K562 (cell line): ENCODE measurements around the gene STIM1. TPM values are rescaled to one million over a fixed set of nuclear protein-coding genes. Genes with fewer than 3 reads are reported as not detected.

Experiments used
- ATAC-seq: fragments of 200-7000 bp; cut with Tn5 transposase; 3 replicates; pipeline ENCODE4 v1.9.1; 2020; ENCODE audit warnings: moderate library complexity
- BruUV-seq: library from RNA; stranded (reverse); fragments of 400-500 nt; replicated peaks from 2 replicates; lab custom pipeline; 2021; lab: Mats Ljungman, UMichigan
- CTCF ChIA-PET: fragments of 300-600 bp; formaldehyde crosslinking; extraction: SDS; loops from one replicate; lab custom pipeline; 2021; ENCODE audit warnings: low intra/inter-chr PET ratio; lab: Yijun Ruan, JAX
- POLR2A ChIA-PET: fragments of 300-600, 350-650 bp; sonication (Branson Sonifier 250); formaldehyde crosslinking; extraction: SDS; loops from one replicate; lab custom pipeline; 2021; ENCODE audit warnings: antibody characterized with exemption, inconsistent platforms; lab: Yijun Ruan, JAX
- DNase-seq, 4 experiments: peaks; one replicate each; pipeline versions ENCODE4 v3.0.0 to v3.0.0-alpha.2; 2011 to 2018; ENCODE audit warnings: low spot score in 3 of 4, mixed read lengths in 3 of 4; ENCODE audit errors: extremely low read depth in 1 of 4
- FAIRE-seq: peaks from 2 replicates; lab custom pipeline; 2011; peaks lifted over from hg19 to GRCh38; lab: Jason Lieb, UNC
- H2AFZ ChIP-seq: 2 replicates; pipeline ENCODE4 v1.6.0; 2011; ENCODE audit warnings: low read depth, low read length, control low read depth, inconsistent platforms
- H3K27ac ChIP-seq: fragments of 200-600 bp; 3 replicates; pipeline ENCODE4 v1.8.0; 2011; ENCODE audit warnings: low read depth, mild to moderate bottlenecking, control low read depth, inconsistent platforms, low read length, moderate library complexity, mixed read lengths; ENCODE audit errors: extremely low read depth
- H3K27me3 ChIP-seq, 2 experiments: fragments of 300-600 bp in 1 of 2; 2 replicates in 1 of 2; 3 replicates in 1 of 2; pipeline versions ENCODE4 v1.6.0 to v1.8.0; 2011; ENCODE audit warnings: inconsistent platforms in 2 of 2, low read length in 2 of 2, mild to moderate bottlenecking in 1 of 2, mixed read lengths in 1 of 2, moderate library complexity in 1 of 2; ENCODE audit not compliant: control insufficient read depth in 2 of 2, insufficient read depth in 2 of 2
- H3K36me3 ChIP-seq: fragments of 300-600 bp; 3 replicates; pipeline ENCODE4 v1.8.0; 2011; ENCODE audit warnings: mild to moderate bottlenecking, low read length, inconsistent platforms; ENCODE audit not compliant: control insufficient read depth, insufficient read depth
- H3K4me1 ChIP-seq, 2 experiments: fragments of 200-600 bp in 1 of 2; replicated peaks in 1 of 2; 2 replicates in 1 of 2; 3 replicates in 1 of 2; pipeline versions ENCODE4 v1.5.1 to v1.8.0; 2011; ENCODE audit warnings: inconsistent platforms in 2 of 2, low read length in 2 of 2, mild to moderate bottlenecking in 1 of 2, mixed read lengths in 1 of 2, moderate library complexity in 1 of 2; ENCODE audit not compliant: control insufficient read depth in 2 of 2, insufficient read depth in 2 of 2
- H3K4me2 ChIP-seq: 2 replicates; pipeline ENCODE4 v1.6.1; 2011; ENCODE audit warnings: low read length, control low read depth, inconsistent platforms, mixed read lengths; ENCODE audit not compliant: insufficient read depth
- H3K4me3 ChIP-seq: fragments of 200-600 bp; sonication (generic), shearing (Covaris generic); 2 replicates; pipeline ENCODE4 v1.5.1; 2016; ENCODE audit warnings: control low read depth, inconsistent platforms
- H3K79me2 ChIP-seq: fragments of 200-600 bp; 3 replicates; pipeline ENCODE4 v1.8.0; 2011; ENCODE audit warnings: low read length, inconsistent platforms; ENCODE audit not compliant: control insufficient read depth, insufficient read depth
- H3K9ac ChIP-seq, 2 experiments: 2 replicates each; pipeline versions ENCODE4 v1.6.0 to v1.6.1; 2011; ENCODE audit warnings: low read depth in 2 of 2, low read length in 2 of 2, control low read depth in 1 of 2, inconsistent platforms in 1 of 2, mild to moderate bottlenecking in 1 of 2, mixed read lengths in 1 of 2; ENCODE audit not compliant: insufficient read depth in 1 of 2
- H3K9me1 ChIP-seq: one replicate; pipeline ENCODE4 v1.6.0; 2011; ENCODE audit warnings: inconsistent platforms, mild to moderate bottlenecking, low read length, moderate library complexity; ENCODE audit not compliant: control insufficient read depth, insufficient read depth
- H3K9me3 ChIP-seq: replicated peaks from 2 replicates; pipeline ENCODE4 v1.5.1; 2011; ENCODE audit warnings: low read depth, low read length, inconsistent platforms; ENCODE audit not compliant: control insufficient read depth, insufficient read depth
- H4K20me1 ChIP-seq: replicated peaks from 2 replicates; pipeline ENCODE4 v1.6.1; 2011; ENCODE audit warnings: low read length, inconsistent platforms, mixed read lengths; ENCODE audit not compliant: control insufficient read depth, insufficient read depth
- CBFA2T3 ChIP-seq: fragments of 450-650 bp; IDR thresholded peaks from 2 replicates; pipeline ENCODE4 v1.6.1; 2017
- CC2D1A ChIP-seq: fragments of 450-650 bp; IDR thresholded peaks from 2 replicates; pipeline ENCODE4 v1.6.1; 2017; ENCODE audit warnings: mild to moderate bottlenecking
- KAT2B ChIP-seq: IDR thresholded peaks from one replicate; pipeline ENCODE4 v1.6.1; 2012; ENCODE audit warnings: low read depth, mild to moderate bottlenecking, control low read depth, inconsistent platforms, low read length, moderate library complexity
- NCOA2 ChIP-seq, 2 experiments: fragments of 450-650 bp; IDR thresholded peaks; 2 replicates each; pipeline ENCODE4 v1.6.1; 2018; ENCODE audit warnings: mild to moderate bottlenecking in 2 of 2, moderate library complexity in 1 of 2; ENCODE audit not compliant: partially characterized antibody in 2 of 2
- PHF20 ChIP-seq: fragments of 450-650 bp; IDR thresholded peaks from 2 replicates; pipeline ENCODE4 v1.6.1; 2018; ENCODE audit not compliant: partially characterized antibody
- SP2 ChIP-seq: IDR thresholded peaks from 2 replicates; pipeline ENCODE4 v1.6.1; 2011; ENCODE audit warnings: mild to moderate bottlenecking, low read depth, low read length, moderate library complexity; ENCODE audit not compliant: poor library complexity, severe bottlenecking; ENCODE audit errors: extremely low read depth
- TARDBP ChIP-seq: fragments of 450-650 bp; IDR thresholded peaks from 2 replicates; pipeline ENCODE4 v1.6.1; 2016
- ZFP30 ChIP-seq: fragments of 250-450 bp; sonication (Bioruptor Pico); IDR thresholded peaks from 2 replicates; pipeline ENCODE4 v1.8.0; 2022; ENCODE audit warnings: moderate library complexity, mild to moderate bottlenecking, inconsistent platforms, borderline replicate concordance
- WGBS: fragments of 100-300 bp; shearing (Covaris generic); methylation state at CpG from one replicate; pipeline ENCODE4 v1.1.6; 2016; ENCODE audit warnings: low coverage, mixed read lengths; ENCODE audit not compliant: insufficient coverage; ENCODE audit errors: missing lambda C conversion rate; 5-methylcytosine and 5-hydroxymethylcytosine counted together
- in situ Hi-C: fragments of 300-500 bp; cut with MboI; formaldehyde crosslinking; loops from 4 replicates; pipeline ENCODE4 v1.15.0; 2018; ENCODE audit warnings: inconsistent platforms, mixed read lengths
- intact Hi-C: fragments of 100-400 bp; cut with micrococcal nuclease; formaldehyde crosslinking; loops from 2 replicates; pipeline ENCODE4 v1.14.2; 2022
- polyA plus RNA-seq, 8 experiments: library from polyadenylated mRNA; depleted of rRNA in 4 of 8; stranded (reverse) in 5 of 8; unstranded in 3 of 8; fragments of >200 nt; fragmentation: Nextera tagmentation in 2 of 8; fragmentation: Illumina TruSeq in 1 of 8; extraction: Ambion mirVana in 2 of 8; extraction: Trizol in 1 of 8; gene quantifications; 2 replicates each; pipeline versions ENCODE4 v1.2.1 to v1.2.3, GENCODE V29; 2011 to 2014; ENCODE audit warnings: inconsistent platforms in 1 of 8, missing spikeins in 1 of 8
- total RNA-seq, 7 experiments: library from RNA; depleted of rRNA in 6 of 7; stranded (reverse); fragments of >200 nt in 6 of 7; fragmentation: Illumina TruSeq in 2 of 7; extraction: Trizol in 2 of 7; gene quantifications; 2 replicates each; pipeline versions ENCODE4 v1.2.1 to v1.2.3, GENCODE V29; 2011 to 2021; ENCODE audit warnings: low replicate concordance in 1 of 7
- TF ChIP-seq, protein P1 (sequence below): sonication (generic); formaldehyde crosslinking; IDR thresholded peaks from 2 replicates; pipeline ENCODE4 v1.8.1; 2022; ENCODE audit warnings: missing genetic modification reagents
- TF ChIP-seq, protein P2 (sequence below): sonication (generic); formaldehyde crosslinking; IDR thresholded peaks from 2 replicates; pipeline ENCODE4 v1.8.0; 2022; ENCODE audit warnings: missing genetic modification reagents, mild to moderate bottlenecking, moderate library complexity, borderline replicate concordance
- TF ChIP-seq, protein P3 (sequence below): sonication (generic); formaldehyde crosslinking; IDR thresholded peaks from 2 replicates; pipeline ENCODE4 v1.8.1; 2023; ENCODE audit warnings: mild to moderate bottlenecking, missing genetic modification reagents
- TF ChIP-seq, protein P4 (sequence below), 2 experiments: fragments of 450-650 bp; IDR thresholded peaks; 2 replicates each; pipeline ENCODE4 v1.6.1; 2018; ENCODE audit warnings: mild to moderate bottlenecking in 2 of 2, low read depth in 1 of 2; ENCODE audit not compliant: partially characterized antibody in 2 of 2

The STIM1 gene
- total and polyA plus RNA-seq, 9 of the 15 experiments (the other 6 are each of a cell fraction or from before 2014, with no cell fraction given) = 7.7 to 50.5 (median 22.5) TPM

DNA sequence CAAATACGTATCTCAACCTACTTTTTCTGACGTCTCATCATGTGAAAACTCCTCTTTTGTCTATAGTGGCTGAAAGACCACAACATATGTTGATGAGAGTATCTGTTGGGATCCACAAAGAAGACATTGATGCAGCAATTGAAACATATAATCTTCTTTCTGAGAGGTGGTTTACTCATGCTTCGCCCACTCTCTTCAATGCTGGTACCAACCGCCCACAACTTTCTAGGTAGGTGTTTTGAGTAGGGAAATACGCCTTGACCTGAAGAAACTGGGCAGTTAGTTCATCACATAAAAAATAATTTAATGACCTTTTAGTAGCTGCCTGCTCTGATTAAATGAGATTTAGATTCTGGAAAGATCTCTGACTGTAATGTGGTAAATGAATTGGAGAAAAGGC is 256.4 kb downstream of the STIM1 start (continued):
- TF ChIP-seq NCOA2 (IDR thresholded peaks at IDR 0.05; ENCODE audit: partially characterized antibody in 2 of 2) (no peak), SP2 (no peak), ZFP30 (CRISPR knock-in tag) (no peak), CC2D1A (no peak)
- TF ChIP-seq, protein P1, sequence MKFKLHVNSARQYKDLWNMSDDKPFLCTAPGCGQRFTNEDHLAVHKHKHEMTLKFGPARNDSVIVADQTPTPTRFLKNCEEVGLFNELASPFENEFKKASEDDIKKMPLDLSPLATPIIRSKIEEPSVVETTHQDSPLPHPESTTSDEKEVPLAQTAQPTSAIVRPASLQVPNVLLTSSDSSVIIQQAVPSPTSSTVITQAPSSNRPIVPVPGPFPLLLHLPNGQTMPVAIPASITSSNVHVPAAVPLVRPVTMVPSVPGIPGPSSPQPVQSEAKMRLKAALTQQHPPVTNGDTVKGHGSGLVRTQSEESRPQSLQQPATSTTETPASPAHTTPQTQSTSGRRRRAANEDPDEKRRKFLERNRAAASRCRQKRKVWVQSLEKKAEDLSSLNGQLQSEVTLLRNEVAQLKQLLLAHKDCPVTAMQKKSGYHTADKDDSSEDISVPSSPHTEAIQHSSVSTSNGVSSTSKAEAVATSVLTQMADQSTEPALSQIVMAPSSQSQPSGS (CRISPR knock-in tag) = no peak

DNA sequence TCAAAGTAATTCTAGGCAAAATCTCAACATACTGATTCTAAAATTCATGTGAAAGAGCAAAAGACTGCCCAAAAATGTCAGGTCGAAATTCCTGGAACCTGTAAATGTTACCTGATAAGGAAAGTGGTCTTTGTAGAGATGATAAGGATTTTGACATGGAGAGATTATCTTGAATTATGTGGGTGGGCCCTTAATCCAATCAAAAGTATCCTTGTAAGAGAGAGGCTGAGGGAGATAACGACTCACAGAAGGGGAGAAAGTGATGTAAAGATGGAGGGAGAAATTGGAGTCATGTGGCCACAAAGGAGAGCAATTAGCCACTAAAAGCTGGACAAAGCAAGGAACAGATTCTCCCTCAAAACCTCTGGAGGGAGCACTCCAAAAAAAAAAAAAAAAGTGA is 259.7 kb downstream of the STIM1 start:
- H3K79me2 ChIP-seq = no peaks in the 10 kb centered on the region
- H3K4me2 ChIP-seq = no peak overlapping the region
- FAIRE-seq (no peak), DNase-seq (peak in 1 of 4 experiments; percentile 20), ATAC-seq (peak; percentile 40; the same call in 1 of the 3 replicates)
- POLR2A ChIA-PET = interaction anchor here (0.5 to 0.7 kb wide), 3 partner anchors 10 to 148 kb away, joined by 3 to 4 read pairs (median 3); no protein-coding TSS in a partner anchor
- H4K20me1 ChIP-seq = no peaks in the 10 kb centered on the region
- no TSS peak for BruUV-seq
- no peak overlapping the region for H3K27ac ChIP-seq
- peaks cover 87% of the 10 kb centered on the region for H3K36me3 ChIP-seq
- in situ Hi-C loops = no loop called here
- CTCF ChIA-PET = no interaction called here
- no peak overlapping the region for H3K4me3 ChIP-seq
- H3K4me1 ChIP-seq = no peaks in the 10 kb centered on the region
- no peak overlapping the region for H3K9ac ChIP-seq
- no peaks in the 10 kb centered on the region for H3K9me3 ChIP-seq
- intact Hi-C loops = no loop called here
- H3K9me1 ChIP-seq = no peaks in the 10 kb centered on the region
- WGBS = 25% methylated on average over 2 of the region's 2 CpGs
- H3K27me3 ChIP-seq = no peaks in the 10 kb centered on the region
- H2AFZ ChIP-seq = no peak overlapping the region
- TF ChIP-seq PHF20 (no peak), CBFA2T3 (peak; percentile 37; the same call in 1 of the 2 replicates), TARDBP (no peak), KAT2B (no peak)
- TF ChIP-seq, protein P2, sequence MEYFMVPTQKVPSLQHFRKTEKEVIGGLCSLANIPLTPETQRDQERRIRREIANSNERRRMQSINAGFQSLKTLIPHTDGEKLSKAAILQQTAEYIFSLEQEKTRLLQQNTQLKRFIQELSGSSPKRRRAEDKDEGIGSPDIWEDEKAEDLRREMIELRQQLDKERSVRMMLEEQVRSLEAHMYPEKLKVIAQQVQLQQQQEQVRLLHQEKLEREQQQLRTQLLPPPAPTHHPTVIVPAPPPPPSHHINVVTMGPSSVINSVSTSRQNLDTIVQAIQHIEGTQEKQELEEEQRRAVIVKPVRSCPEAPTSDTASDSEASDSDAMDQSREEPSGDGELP (CRISPR knock-in tag) = no peak
- TF ChIP-seq, protein P3, sequence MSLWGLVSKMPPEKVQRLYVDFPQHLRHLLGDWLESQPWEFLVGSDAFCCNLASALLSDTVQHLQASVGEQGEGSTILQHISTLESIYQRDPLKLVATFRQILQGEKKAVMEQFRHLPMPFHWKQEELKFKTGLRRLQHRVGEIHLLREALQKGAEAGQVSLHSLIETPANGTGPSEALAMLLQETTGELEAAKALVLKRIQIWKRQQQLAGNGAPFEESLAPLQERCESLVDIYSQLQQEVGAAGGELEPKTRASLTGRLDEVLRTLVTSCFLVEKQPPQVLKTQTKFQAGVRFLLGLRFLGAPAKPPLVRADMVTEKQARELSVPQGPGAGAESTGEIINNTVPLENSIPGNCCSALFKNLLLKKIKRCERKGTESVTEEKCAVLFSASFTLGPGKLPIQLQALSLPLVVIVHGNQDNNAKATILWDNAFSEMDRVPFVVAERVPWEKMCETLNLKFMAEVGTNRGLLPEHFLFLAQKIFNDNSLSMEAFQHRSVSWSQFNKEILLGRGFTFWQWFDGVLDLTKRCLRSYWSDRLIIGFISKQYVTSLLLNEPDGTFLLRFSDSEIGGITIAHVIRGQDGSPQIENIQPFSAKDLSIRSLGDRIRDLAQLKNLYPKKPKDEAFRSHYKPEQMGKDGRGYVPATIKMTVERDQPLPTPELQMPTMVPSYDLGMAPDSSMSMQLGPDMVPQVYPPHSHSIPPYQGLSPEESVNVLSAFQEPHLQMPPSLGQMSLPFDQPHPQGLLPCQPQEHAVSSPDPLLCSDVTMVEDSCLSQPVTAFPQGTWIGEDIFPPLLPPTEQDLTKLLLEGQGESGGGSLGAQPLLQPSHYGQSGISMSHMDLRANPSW (CRISPR knock-in tag) = no peak
- TF ChIP-seq, protein P4, sequence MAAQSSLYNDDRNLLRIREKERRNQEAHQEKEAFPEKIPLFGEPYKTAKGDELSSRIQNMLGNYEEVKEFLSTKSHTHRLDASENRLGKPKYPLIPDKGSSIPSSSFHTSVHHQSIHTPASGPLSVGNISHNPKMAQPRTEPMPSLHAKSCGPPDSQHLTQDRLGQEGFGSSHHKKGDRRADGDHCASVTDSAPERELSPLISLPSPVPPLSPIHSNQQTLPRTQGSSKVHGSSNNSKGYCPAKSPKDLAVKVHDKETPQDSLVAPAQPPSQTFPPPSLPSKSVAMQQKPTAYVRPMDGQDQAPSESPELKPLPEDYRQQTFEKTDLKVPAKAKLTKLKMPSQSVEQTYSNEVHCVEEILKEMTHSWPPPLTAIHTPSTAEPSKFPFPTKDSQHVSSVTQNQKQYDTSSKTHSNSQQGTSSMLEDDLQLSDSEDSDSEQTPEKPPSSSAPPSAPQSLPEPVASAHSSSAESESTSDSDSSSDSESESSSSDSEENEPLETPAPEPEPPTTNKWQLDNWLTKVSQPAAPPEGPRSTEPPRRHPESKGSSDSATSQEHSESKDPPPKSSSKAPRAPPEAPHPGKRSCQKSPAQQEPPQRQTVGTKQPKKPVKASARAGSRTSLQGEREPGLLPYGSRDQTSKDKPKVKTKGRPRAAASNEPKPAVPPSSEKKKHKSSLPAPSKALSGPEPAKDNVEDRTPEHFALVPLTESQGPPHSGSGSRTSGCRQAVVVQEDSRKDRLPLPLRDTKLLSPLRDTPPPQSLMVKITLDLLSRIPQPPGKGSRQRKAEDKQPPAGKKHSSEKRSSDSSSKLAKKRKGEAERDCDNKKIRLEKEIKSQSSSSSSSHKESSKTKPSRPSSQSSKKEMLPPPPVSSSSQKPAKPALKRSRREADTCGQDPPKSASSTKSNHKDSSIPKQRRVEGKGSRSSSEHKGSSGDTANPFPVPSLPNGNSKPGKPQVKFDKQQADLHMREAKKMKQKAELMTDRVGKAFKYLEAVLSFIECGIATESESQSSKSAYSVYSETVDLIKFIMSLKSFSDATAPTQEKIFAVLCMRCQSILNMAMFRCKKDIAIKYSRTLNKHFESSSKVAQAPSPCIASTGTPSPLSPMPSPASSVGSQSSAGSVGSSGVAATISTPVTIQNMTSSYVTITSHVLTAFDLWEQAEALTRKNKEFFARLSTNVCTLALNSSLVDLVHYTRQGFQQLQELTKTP (IDR thresholded peaks at IDR 0.05; ENCODE audit: low read depth in 1 of 2, partially characterized antibody in 2 of 2) = no peak
